Breast epithelium (tissue), 4 donors: ENCODE data around the gene CCDC85C. TPM values are rescaled to one million over a fixed set of nuclear protein-coding genes. Genes with fewer than 3 reads are reported as not detected.

Experiments
- DNase-seq, 2 donors: peaks; one replicate each; pipeline ENCODE4 v3.0.0-alpha.2; 2019; ENCODE audit warnings: low spot score in 2 of 2
- H3K27ac ChIP-seq, 2 donors: fragments of 200-600 bp; sonication (generic) in 1 of 2; one replicate each; pipeline ENCODE4 v1.5.1; 2016 to 2019; ENCODE audit warnings: mild to moderate bottlenecking in 1 of 2
- H3K27me3 ChIP-seq, 2 donors: fragments of 200-600 bp; sonication (generic) in 1 of 2; one replicate each; pipeline versions ENCODE4 v1.5.1 to v1.6.0; 2017 to 2019; ENCODE audit warnings: control low read depth in 1 of 2, mild to moderate bottlenecking in 1 of 2
- H3K36me3 ChIP-seq: fragments of 200-600 bp; one replicate; pipeline ENCODE4 v1.5.1; 2019
- H3K4me1 ChIP-seq, 2 donors: fragments of 200-600 bp; sonication (generic); one replicate each; pipeline ENCODE4 v1.5.1; 2016 to 2019; ENCODE audit warnings: control low read depth in 1 of 2
- H3K4me3 ChIP-seq, 3 donors: fragments of 200-600 bp; sonication (generic); 1 replicate in 2 of 3; 2 replicates in 1 of 3; pipeline ENCODE4 v1.5.1; 2016 to 2019; ENCODE audit warnings: mild to moderate bottlenecking in 3 of 3, moderate library complexity in 2 of 3
- H3K9me3 ChIP-seq, 2 donors: fragments of 200-600 bp; sonication (generic) in 1 of 2; one replicate each; pipeline ENCODE4 v1.5.1; 2016 to 2019; ENCODE audit warnings: control low read depth in 1 of 2
- CTCF ChIP-seq, 3 donors: fragments of 450-650 bp; IDR thresholded peaks; one replicate each; pipeline ENCODE4 v1.5.1; 2016 to 2017; ENCODE audit warnings: antibody characterized with exemption in 3 of 3, mild to moderate bottlenecking in 3 of 3, moderate library complexity in 3 of 3
- POLR2A ChIP-seq: fragments of 450-650 bp; IDR thresholded peaks from one replicate; pipeline ENCODE4 v1.6.1; 2016; ENCODE audit warnings: antibody characterized with exemption, mild to moderate bottlenecking, moderate library complexity
- POLR2AphosphoS5 ChIP-seq, 3 donors: sonication (generic); formaldehyde crosslinking; IDR thresholded peaks; one replicate each; pipeline ENCODE4 v1.6.1; 2017; ENCODE audit warnings: antibody characterized with exemption in 3 of 3
- intact Hi-C: fragments of 100-400 bp; cut with DNase I; formaldehyde crosslinking; loops from one replicate; pipeline ENCODE4 v1.15.1; 2023; ENCODE audit warnings: low total_unique reads
- total RNA-seq, 3 donors: library from RNA; depleted of rRNA; stranded (reverse); fragments of >200 nt; gene quantifications; one replicate each; pipeline ENCODE4 v1.1.0, GENCODE V29; 2016

CCDC85C gene
- total RNA-seq, 3 donors from 2014 or later = 1.3 to 8.3 (median 4.3) TPM

GRCh38 chr14:99519347-99519881, 84.6 kb downstream of the CCDC85C start:
- no peak overlapping the region for H3K4me3 ChIP-seq
- no peak for DNase-seq
- peaks cover 0 to 8% of the 10 kb centered on the region in 2 donors for H3K4me1 ChIP-seq
- TF ChIP-seq POLR2AphosphoS5 (IDR thresholded peaks at IDR 0.05) (no peak), CTCF (IDR thresholded peaks at IDR 0.05) (no peak), POLR2A (no peak)
- no peaks in the 10 kb centered on the region for H3K9me3 ChIP-seq
- no peaks in the 10 kb centered on the region for H3K27me3 ChIP-seq
- H3K36me3 ChIP-seq = no peaks in the 10 kb centered on the region
- H3K27ac ChIP-seq = no peak overlapping the region
- intact Hi-C loops = loop anchor here (2.0 kb wide), 1 partner anchor 107 kb away; no protein-coding TSS in a partner anchor

- TF ChIP-seq CTCF (IDR thresholded peaks at IDR 0.05) (peak; percentile 90 to 97 (median 96)), POLR2A (no peak), POLR2AphosphoS5 (IDR thresholded peaks at IDR 0.05) (peak in 1 of 3 donors; percentile 13)
- intact Hi-C loops = loop anchor here (2.0 kb wide), 1 partner anchor 108 kb away; no protein-coding TSS in a partner anchor
- peak; percentile 69 to 84 for DNase-seq
- Histone ChIP-seq H3K27ac (no peak overlapping the region), H3K9me3 (no peaks in the 10 kb centered on the region), H3K36me3 (no peaks in the 10 kb centered on the region), H3K4me1 (peaks cover 0 to 3% of the 10 kb centered on the region in 2 donors), H3K27me3 (no peaks in the 10 kb centered on the region), H3K4me3 (no peak overlapping the region)
Observed at GRCh38 chr14:99518441-99519346, 85.3 kb downstream of the CCDC85C start.

DNA sequence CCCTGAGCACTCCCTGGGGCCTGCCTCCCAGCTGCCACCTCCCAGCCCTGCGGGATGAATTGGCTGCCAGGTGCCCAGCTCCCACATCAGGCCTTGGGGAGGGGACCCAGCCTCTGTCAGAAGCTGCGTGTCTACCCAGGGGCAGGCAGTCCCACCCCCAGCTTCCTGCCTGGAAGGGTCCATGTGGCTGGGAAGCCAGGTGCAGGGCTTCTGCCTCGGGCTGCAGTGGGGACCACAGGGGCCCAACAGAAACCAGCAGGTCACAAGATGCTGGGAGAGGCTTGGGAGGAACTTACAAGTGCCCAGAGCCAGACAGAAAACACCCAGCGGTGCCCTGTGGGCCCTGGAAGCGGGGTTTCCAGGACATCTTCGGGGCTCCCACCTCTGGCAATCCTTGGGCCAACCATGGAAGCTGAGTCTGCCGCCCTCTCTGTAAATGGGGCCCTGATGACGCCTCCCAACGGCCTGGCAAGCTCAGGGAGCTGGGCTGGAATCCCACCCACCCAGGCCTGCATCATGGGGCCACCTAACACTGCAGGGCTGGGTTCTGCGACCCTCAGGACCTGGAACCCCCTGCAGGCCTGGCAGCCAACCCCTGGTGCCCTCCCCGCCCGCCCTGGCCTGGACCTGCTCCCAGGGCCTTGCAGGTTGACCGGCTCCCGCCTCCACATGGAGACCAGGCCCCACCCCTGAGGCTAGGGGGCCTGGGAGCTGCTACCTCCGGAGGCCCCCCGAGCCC, 86.2 kb downstream of the CCDC85C start:
- H3K27me3 ChIP-seq = no peaks in the 10 kb centered on the region
- no peaks in the 10 kb centered on the region for H3K9me3 ChIP-seq
- no peak for TF ChIP-seq CTCF (IDR thresholded peaks at IDR 0.05)
- TF ChIP-seq POLR2A = no peak
- TF ChIP-seq POLR2AphosphoS5 (IDR thresholded peaks at IDR 0.05) = no peak
- H3K4me3 ChIP-seq = no peak overlapping the region
- H3K36me3 ChIP-seq = no peaks in the 10 kb centered on the region
- no peaks in the 10 kb centered on the region for H3K4me1 ChIP-seq
- intact Hi-C loops = loop anchor here (2.0 kb wide), 1 partner anchor 109 kb away; no protein-coding TSS in a partner anchor
- no peak for DNase-seq
- H3K27ac ChIP-seq = no peak overlapping the region

- no peaks in the 10 kb centered on the region for H3K9me3 ChIP-seq
- H3K27ac ChIP-seq = no peak overlapping the region
- H3K36me3 ChIP-seq = no peaks in the 10 kb centered on the region
- peak in 1 of 2 donors; percentile 48 for DNase-seq
- H3K27me3 ChIP-seq = no peaks in the 10 kb centered on the region
- no peaks in the 10 kb centered on the region for H3K4me1 ChIP-seq
- TF ChIP-seq CTCF (IDR thresholded peaks at IDR 0.05) (no peak), POLR2AphosphoS5 (IDR thresholded peaks at IDR 0.05) (no peak), POLR2A (no peak)
- intact Hi-C loops = no loop called here
- H3K4me3 ChIP-seq = no peak overlapping the region
Observed at GRCh38 chr14:99516871-99517642, 87.0 kb downstream of the CCDC85C start.
